NCI-H526 treated with DMSO at 0.1 percent for 48 hours (cell line): ENCODE measurements around the gene AGAP1.
A peak's percentile ranks its signal among the peaks of the same experiment; 100 is the strongest.

ENCODE experiments used
- DNase-seq: peaks from one replicate; lab custom pipeline; 2025; lab: John Stamatoyannopoulos, UW

The AGAP1 gene

GRCh38 chr2:235533198-235533597, 39.4 kb downstream of the AGAP1 start:
- DNase-seq: no peak

DNA sequence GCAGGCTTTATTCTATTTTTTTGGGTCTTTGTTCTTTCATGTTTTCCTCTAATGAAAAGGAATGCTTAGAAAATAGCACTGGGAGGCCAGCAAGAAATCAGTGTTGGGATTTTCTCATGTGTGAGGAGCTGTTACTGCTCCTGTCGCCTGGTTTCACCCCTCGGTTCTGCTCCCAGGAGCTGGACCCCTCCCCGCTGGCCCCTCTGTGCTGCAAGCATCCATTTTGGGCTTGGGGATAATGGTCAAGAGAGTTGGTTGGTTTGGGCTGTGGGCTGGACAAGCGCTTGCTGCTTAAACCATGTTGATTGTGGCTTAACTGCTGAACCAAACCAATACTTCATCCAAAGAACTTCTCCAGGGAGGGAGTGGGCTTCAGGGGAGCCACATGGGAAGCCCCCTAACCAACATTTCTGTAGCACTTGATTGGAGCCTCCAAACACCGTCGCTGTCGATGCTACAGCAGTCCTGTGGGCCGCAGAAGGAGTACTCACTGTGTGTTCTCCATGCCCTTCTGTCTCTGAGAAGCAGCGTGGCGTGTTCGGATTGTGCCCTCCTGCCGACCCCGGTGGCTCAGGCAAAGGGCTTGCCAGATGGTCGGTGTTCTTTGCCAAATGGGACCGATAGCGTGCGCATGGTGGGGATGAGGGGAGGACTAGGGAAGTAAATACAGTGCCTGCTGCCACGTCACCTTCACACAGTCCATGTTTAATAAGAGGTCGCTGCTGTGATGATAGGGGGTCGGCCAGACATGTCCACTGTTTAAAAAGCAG, 40.0 kb downstream of the AGAP1 start:
- DNase-seq: peak; percentile 63

DNA sequence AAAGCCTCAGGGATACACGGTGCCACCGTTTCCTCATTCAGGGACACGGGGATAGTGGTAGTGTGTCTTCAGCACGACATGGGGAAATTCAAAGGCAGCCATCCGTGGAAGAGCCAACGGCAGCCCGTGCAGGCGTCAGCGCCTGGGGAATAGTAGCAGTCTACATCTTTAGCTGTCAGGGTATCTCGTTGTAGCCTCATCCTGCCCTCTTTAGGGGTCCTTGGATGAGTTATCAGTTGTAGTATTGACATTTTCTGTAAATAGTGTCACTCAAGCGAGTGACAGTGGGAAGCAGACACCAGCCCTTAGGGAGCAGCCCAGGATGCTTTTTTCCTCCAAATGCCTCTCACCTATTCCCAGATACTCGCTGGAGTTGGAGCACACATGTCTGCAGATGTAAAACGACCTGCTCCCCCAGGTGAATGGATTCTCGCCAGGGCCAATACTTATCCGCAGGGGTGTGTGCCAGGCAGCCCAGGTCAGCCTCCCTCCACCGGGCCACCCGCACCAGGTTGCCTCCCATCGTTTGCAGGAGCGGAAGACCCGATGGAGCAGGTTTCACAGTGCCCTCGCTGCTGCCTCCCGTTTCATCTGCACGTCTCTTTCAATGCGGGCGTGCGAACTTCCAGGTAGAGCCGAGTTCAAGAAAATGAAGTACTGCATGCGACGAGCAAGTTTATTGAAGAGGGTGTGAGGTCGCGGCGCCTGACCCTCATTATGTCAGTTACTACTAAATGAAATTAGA, 41.0 kb downstream of the AGAP1 start:
- peak; percentile 89 for DNase-seq

DNA sequence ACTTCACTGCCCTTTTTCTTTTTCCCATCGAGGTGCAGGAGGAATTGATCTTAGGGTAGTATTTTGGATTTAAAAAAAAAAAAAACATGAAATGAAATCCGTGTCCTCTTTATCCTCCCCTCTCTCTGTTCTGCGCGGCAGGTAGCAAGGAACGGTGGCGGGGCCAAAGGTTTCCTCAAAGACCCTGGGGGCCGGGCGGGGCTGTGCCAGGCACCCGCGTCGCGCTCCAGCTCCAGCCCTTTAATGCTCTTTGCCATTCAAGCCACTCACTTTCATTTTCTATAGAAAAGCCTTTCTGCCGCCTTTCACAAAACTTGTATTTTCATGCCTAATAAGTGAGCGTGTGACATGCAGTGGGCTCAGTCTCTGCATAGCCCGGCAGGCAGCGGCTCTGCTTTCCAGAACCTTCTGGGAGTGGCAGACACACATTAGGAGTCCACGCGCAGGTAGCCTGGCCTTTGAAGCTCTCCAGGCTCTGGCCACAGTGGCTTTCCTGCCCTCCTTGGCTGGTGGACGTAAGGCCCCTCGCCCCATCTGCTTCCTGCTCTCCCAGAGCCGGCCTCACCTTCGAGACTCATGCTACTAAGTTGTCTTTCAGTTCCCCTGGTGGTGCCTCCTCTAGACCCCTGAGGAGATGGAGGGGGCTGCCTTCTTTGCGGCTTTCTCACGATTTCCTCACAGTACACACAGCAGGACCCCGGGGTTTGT, 41.7 kb downstream of the AGAP1 start:
- DNase-seq: no peak

- no peak for DNase-seq
These were observed 42.9 kb downstream of the AGAP1 start for GRCh38 chr2:235536711-235537110.

- no peak for DNase-seq
These were observed 43.3 kb downstream of the AGAP1 start for GRCh38 chr2:235537186-235537585.

GRCh38 chr2:235537587-235537986, 43.7 kb downstream of the AGAP1 start:
- DNase-seq: no peak

DNA sequence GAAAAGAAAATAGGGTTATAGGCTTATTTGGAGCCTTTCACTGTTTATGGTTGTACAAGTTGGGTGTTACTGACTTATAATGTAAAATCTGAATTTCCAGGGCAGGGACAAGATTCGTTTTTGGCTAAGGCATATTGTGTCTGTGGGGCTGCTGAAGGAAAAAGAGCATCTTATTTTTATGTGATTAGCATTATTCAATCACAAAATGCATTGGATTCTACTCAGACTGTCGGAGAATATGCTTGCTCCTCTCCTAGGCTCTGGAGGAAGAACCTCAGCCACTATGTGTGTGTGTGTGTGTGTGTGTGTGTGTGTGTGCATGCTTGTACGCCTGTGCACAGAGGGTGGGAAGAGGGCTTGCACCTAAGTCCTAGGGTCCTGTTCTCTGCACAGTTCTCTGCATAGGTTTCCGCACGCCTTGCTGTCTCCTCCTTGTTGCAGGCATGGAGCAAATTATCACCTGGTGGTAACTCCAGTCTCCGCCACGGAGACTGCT, 44.3 kb downstream of the AGAP1 start:
- no peak for DNase-seq

DNA sequence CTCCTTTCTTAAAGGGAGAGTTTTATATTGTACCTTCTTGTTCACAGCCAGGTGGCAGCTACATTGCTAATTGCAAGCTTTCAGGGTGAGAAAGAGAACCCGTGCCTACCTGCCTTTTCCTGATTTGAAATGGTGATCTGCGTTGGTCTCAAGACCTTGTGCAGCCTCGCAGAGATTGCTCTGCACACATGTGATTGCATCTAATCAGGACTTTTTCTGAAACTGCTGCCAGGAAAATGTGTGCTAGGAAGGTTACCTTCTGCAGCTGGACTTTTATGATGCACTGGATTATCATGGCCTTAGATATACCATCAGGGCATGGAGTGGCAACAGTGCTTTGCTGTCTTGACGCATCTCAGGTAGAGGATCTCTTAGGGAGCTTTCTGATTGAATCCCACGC, 45.1 kb downstream of the AGAP1 start:
- DNase-seq: no peak

GRCh38 chr2:235539773-235540172, 45.9 kb downstream of the AGAP1 start:
- DNase-seq: no peak

DNA sequence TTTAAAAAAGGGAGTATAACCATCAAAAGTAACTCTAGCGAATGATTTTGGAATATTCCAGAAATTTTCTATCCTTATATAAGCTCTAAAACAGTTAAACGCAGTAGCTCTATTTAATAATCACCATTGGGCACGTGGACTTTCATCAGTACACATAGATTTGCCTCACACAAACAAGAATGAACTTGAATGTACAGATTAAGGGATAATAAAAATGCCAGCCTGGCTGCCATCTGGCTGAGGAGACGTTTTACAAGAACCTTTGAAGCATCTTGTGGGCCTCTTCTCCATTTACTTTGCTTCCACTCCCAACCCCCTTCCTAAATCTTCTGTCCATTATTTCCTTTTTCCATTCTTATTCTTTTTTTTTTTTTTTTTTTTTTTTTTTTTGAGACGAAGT, 47.2 kb downstream of the AGAP1 start:
- DNase-seq: peak; percentile 36

- no peak for DNase-seq
These were observed 48.2 kb downstream of the AGAP1 start for GRCh38 chr2:235541838-235542549.

DNA sequence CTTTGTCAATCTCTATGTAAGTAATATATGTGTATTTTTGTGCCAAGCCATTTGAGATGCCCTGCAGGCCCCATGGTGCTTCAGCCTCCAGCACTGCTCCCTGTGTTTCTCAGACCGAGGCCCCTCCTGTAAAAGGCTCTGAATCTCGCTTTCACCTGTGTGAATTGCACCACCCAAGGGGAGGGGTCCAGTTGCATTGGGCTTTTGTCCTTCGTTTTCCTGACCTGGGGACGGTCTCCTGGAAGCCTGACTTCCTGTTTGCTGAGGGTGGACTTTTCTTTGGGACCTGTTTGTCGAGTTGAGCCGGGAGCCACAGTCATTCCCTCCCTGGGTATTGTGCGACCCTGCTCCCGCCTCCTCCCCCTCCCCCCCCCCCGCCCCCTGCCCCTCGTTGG, 48.9 kb downstream of the AGAP1 start:
- no peak for DNase-seq

GRCh38 chr2:235543128-235543750, 49.4 kb downstream of the AGAP1 start:
- no peak for DNase-seq

GRCh38 chr2:235543851-235544688, 50.2 kb downstream of the AGAP1 start:
- no peak for DNase-seq

DNA sequence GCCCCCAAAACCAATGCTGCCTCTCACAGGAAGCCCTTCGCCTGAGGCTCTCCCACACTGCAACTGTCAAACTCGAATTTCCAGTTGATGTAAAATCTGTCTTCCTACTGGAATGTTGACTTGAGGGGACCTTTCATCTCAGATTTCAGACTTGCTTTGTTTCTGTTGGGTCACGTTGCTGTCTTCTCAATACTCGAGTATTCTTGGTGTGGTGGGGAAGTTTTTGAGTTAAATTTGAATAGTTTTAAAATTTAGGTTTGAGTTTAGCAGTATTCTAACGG, 50.8 kb downstream of the AGAP1 start:
- DNase-seq: no peak

DNA sequence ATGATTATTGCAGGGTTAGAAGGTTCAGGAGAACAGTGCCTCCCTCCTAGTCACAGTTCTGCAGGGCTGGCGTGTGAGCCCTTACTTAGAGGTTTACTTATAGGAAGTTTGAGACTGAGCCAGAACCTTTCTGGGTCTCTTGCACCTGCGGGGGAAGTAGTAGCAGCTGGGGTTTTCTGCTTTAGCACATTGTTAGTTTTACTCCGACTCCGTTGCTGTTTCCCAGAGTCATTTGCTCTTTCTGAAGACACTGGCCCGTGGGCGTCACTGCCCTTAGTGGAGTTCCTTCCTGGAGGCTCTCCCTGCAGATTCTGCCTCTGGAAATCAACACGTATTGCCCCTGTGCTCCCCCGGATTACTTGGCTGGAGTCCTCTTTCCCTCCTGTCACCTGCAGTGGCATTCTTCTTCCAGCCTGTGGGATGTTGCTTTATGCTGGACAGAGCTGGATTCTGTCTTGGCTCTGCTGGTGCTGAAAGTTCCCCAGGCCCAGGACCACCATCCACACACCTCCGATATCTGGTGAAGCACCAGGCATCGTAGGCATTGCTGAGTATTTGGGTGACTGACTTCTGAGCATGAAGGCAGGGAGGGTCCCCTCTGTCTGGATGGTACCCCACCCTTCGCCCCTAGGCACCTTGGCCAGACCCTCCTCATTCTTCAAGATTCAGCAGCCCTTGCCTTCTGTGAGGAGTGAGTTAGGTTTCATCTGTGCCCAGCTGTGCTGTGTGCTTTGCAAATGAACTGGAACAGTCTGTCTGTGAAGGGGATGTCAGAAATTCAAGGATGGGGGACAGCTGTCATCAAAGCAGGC, 51.7 kb downstream of the AGAP1 start:
- DNase-seq: no peak

DNA sequence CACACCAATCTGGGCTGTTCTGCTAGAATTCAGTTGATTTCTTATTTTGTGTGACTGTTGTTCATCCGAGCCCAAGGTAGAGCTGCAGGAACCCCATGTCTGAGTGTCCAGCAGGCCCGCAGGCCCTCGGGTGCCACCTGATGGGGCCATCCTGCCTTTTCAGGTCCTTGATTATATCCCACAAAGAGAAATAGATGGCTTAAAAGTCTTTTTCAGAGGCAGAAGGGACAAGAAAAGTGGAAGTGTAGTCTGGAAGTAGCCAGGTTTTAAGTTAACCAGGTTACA, 52.2 kb downstream of the AGAP1 start:
- no peak for DNase-seq

DNA sequence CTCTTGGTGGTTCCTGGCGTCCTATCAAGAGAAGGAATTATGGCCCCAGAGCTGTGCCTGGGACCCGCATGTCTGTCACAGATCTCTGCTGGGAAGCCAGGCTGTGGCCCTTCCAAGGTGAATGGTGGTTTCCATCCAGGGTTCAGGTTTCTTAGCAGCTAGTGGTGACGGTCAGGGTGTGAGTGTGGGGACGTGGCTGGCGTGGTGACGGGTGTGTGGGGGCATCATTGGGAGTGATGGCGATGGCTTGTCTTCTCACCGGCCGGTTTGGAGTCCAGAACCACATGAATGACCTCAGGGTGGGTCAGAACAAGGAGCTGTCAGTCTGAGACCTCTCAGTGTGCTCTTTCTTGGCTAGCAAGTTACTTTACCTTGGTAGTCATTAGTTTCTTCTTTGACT, 52.6 kb downstream of the AGAP1 start:
- no peak for DNase-seq

DNA sequence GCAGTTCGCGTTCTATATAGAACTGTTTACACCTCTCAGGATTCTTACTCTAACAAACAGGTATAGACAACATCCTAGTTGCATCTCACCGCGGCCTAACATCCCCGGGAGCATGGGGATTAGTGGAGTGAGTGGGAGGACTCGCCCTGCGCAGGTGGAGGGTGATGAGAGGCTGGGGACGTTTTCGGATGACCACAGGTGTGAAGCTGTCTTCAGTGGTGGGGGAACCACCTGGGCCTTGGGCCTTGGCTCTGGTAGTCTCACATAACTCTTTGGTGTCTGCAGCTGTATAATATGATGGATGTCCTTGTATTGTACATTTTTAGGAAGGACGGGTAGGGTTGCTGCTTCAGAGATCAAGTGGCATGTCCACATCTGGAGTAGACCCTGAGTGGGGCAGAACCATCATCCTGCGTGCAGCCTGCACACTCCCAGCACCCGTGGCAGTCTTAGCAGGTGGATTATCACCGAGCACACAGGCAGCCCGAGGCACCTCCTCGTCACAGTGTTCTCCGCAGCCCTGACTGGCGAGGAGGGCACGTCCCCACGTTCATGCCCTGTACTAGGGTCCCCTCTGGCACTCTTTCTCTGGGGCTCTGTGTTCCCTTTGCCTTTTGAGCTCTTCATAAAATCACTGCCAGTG, 56.0 kb downstream of the AGAP1 start:
- DNase-seq: no peak
